Stimulated activated naive B cell treated with anti-CD40 and anti-IgM and Interleukin-4, amounts not matched to agents 10 μg/mL and 1 μg/mL and 100 μg/mL, for 72 hours (primary cell): ENCODE measurements around the gene EBF3.

Source experiments
- ATAC-seq, 2 donors: fragments of 150-1000 bp; cut with Tn5 transposase; replicated peaks; 2 replicates each; pipeline ENCODE4 v1.10.0; 2021; ENCODE audit warnings: moderate library complexity in 1 of 2
- DNase-seq: peaks from one replicate; pipeline ENCODE4 v3.0.0; 2021
- H3K27ac Mint-ChIP-seq: one replicate; pipeline ENCODE4 v1.8.0; 2022; ENCODE audit warnings: mild to moderate bottlenecking, mixed read lengths
- H3K27me3 Mint-ChIP-seq, 2 donors: one replicate each; pipeline ENCODE4 v1.8.0; 2022; ENCODE audit warnings: mixed read lengths in 2 of 2
- H3K36me3 Mint-ChIP-seq, 2 donors: one replicate each; pipeline ENCODE4 v1.8.0; 2022; ENCODE audit warnings: mixed read lengths in 2 of 2, mild to moderate bottlenecking in 1 of 2
- H3K4me1 Mint-ChIP-seq, 2 donors: one replicate each; pipeline ENCODE4 v1.8.0; 2022; ENCODE audit warnings: mixed read lengths in 2 of 2, mild to moderate bottlenecking in 1 of 2
- H3K4me3 Mint-ChIP-seq, 2 donors: one replicate each; pipeline ENCODE4 v1.8.0; 2022; ENCODE audit warnings: mild to moderate bottlenecking in 2 of 2, mixed read lengths in 2 of 2, moderate library complexity in 1 of 2
- H3K9me3 Mint-ChIP-seq, 2 donors: one replicate each; pipeline ENCODE4 v1.8.0; 2022; ENCODE audit warnings: mixed read lengths in 2 of 2, mild to moderate bottlenecking in 1 of 2

The EBF3 gene

DNA sequence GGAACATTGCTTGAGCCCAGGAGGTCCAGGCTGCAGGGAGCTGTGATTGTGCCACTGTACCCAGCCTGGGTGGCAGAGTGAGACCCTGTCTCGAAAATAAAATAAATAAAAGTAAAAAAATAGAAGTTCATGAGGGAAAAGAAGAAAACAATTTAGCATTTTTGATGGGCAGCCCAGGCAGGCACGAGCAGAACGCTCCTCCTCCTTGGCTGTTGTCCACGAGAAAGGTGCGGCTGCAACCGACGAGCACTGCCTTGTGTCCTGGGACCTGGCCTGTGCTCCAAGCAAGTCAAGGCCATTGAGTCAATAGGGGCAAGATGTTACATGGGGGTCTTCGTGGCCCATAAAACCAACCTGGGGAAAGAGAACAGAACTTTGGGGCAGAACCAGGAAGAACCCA, 25.6 kb downstream of the EBF3 start:
- ATAC-seq: no peak
- Mint-ChIP-seq H3K4me3 (no peak overlapping the region), H3K9me3 (no peaks in the 10 kb centered on the region), H3K36me3 (no peaks in the 10 kb centered on the region), H3K27ac (no peak overlapping the region), H3K4me1 (no peaks in the 10 kb centered on the region), H3K27me3 (peaks cover 13 to 26% of the 10 kb centered on the region in 2 donors)
- DNase-seq: no peak

DNA sequence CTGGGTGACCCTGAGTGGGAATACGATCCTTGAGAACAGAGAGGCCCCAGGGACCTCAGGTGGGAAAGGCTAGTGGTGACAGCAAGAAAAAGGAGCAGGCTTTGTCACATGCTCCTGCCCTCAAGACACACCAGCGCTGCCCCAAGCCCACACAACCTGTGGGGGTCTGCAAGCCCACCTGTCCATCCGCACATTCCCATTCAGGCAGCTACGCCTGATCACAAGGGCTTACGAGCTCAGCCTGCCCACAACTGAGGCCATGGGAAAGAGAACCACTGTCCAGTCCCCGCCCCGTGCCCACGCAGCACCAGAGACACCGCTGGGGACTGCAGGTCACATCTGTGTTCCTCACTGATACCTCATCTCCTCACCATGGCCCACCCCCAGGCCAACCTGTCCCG, 26.7 kb downstream of the EBF3 start:
- DNase-seq (no peak), ATAC-seq (no peak)
- Mint-ChIP-seq H3K4me1 (no peaks in the 10 kb centered on the region), H3K36me3 (no peaks in the 10 kb centered on the region), H3K27me3 (peaks cover 13 to 26% of the 10 kb centered on the region in 2 donors), H3K27ac (no peak overlapping the region), H3K4me3 (no peak overlapping the region), H3K9me3 (no peaks in the 10 kb centered on the region)

GRCh38 chr10:129936923-129937300, 27.2 kb downstream of the EBF3 start:
- Mint-ChIP-seq H3K4me1 (no peaks in the 10 kb centered on the region), H3K27ac (no peak overlapping the region), H3K9me3 (no peaks in the 10 kb centered on the region), H3K36me3 (no peaks in the 10 kb centered on the region), H3K4me3 (no peak overlapping the region), H3K27me3 (peaks cover 13 to 26% of the 10 kb centered on the region in 2 donors)
- ATAC-seq (no peak), DNase-seq (no peak)

- H3K9me3 Mint-ChIP-seq: no peaks in the 10 kb centered on the region
- no peak for DNase-seq
- ATAC-seq: no peak
- H3K27ac Mint-ChIP-seq: no peak overlapping the region
- H3K36me3 Mint-ChIP-seq: no peaks in the 10 kb centered on the region
- peaks cover 13 to 24% of the 10 kb centered on the region in 2 donors for H3K27me3 Mint-ChIP-seq
- no peak overlapping the region for H3K4me3 Mint-ChIP-seq
- H3K4me1 Mint-ChIP-seq: no peaks in the 10 kb centered on the region
Observed at GRCh38 chr10:129936266-129936922, 27.7 kb downstream of the EBF3 start.

DNA sequence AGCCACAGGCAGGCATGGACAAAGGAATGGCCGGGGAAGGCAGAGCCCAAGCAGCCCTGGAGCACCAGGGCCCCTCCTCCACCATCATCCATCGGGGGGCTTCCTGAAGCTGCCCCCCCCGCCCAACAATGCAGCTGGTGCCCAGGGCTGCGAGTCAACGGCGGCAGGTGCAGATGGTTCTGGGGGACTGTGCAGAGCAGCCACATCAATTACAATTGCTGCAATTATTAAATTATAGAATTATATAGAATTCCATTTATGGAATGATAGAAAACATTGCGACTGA, 28.3 kb downstream of the EBF3 start:
- no peak overlapping the region for H3K27ac Mint-ChIP-seq
- no peak overlapping the region for H3K4me3 Mint-ChIP-seq
- DNase-seq: no peak
- no peaks in the 10 kb centered on the region for H3K4me1 Mint-ChIP-seq
- H3K36me3 Mint-ChIP-seq: no peaks in the 10 kb centered on the region
- peaks cover 13 to 20% of the 10 kb centered on the region in 2 donors for H3K27me3 Mint-ChIP-seq
- H3K9me3 Mint-ChIP-seq: no peaks in the 10 kb centered on the region
- ATAC-seq: no peak

- Mint-ChIP-seq H3K27me3 (peaks cover 13 to 15% of the 10 kb centered on the region in 2 donors), H3K36me3 (no peaks in the 10 kb centered on the region), H3K27ac (no peak overlapping the region)
Observed at GRCh38 chr10:129935102-129935866, 28.8 kb downstream of the EBF3 start.

DNA sequence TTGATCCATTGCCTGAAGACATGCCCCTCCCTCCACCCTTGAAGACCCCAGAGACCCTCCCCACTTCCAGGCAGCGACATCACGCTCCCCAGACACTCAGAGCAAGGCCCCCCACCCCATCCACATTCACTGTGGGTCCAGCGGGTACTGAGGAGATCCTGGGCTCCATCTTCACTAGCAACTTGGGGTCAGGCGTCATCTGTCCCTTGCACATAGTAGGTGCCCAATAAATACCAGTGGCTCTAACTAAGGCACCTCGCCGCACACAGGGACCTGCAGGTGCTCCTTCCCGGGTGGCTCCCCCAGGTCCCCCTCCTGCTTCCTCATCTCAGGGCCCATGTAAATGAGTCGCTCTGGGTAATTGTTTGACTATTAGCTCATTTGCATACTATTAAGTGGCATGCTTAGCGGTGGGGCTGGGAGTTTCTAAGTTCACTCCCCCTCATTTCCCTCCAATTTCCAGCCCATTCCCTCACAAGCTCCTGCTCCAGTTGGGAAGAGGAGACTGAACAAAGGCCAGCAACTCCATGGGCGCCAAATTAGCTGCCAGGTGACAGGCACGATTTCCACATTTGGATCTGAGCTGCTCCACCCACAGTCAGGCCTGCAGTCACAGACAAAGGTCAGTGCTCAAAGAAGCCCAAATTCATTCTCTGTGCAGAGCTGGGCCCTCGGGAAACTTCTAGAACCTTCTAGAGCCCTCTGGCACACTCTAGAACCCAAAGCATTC, 29.7 kb downstream of the EBF3 start:
- H3K27me3 Mint-ChIP-seq: peaks cover 13 to 15% of the 10 kb centered on the region in 2 donors

More at GRCh38 chr10:129935102-129935866, 28.8 kb downstream of the EBF3 start:
- ATAC-seq (no peak), DNase-seq (no peak)
- Mint-ChIP-seq H3K4me3 (no peak overlapping the region), H3K9me3 (no peaks in the 10 kb centered on the region), H3K4me1 (no peaks in the 10 kb centered on the region)

DNA sequence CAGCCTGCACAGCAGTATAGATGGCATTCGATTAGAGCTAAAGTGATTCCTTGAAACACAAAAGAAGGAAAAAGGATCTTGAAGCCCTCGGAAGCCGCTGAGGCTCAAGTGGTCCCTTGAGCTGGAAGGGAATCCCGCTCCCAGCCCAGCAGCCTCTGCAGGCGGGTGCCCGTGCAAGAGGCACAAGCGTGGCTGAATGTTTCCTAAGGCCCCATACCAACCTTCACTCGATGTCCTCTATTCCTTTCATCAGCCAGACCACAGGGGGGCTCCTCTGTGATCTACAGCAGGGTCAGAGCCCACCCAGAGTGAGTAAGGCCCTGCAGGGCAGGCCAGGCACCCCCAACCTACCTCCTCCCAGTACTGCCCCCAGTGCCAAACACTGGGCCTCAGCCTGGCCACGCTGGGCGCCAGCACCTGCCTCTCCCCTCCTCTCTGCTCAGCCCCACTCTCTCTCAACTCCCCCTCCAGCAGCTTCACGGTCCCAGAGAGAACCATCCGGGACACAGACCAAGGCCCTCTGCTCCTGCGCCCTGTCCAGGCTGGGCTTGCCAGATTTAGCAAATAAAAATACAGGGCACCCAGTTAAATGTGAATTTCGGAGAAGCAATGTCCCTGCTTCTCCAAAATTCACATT, 30.5 kb downstream of the EBF3 start:
- Mint-ChIP-seq H3K27ac (no peak overlapping the region), H3K4me1 (no peaks in the 10 kb centered on the region), H3K4me3 (no peak overlapping the region), H3K9me3 (no peaks in the 10 kb centered on the region), H3K36me3 (no peaks in the 10 kb centered on the region), H3K27me3 (peaks cover 13 to 15% of the 10 kb centered on the region in 2 donors)
- DNase-seq (no peak), ATAC-seq (no peak)

More for the DNA sequence above, 29.7 kb downstream of the EBF3 start:
- DNase-seq (no peak), ATAC-seq (no peak)
- no peak overlapping the region for H3K4me3 Mint-ChIP-seq
- no peaks in the 10 kb centered on the region for H3K36me3 Mint-ChIP-seq
- H3K9me3 Mint-ChIP-seq: no peaks in the 10 kb centered on the region
- no peak overlapping the region for H3K27ac Mint-ChIP-seq
- no peaks in the 10 kb centered on the region for H3K4me1 Mint-ChIP-seq

DNA sequence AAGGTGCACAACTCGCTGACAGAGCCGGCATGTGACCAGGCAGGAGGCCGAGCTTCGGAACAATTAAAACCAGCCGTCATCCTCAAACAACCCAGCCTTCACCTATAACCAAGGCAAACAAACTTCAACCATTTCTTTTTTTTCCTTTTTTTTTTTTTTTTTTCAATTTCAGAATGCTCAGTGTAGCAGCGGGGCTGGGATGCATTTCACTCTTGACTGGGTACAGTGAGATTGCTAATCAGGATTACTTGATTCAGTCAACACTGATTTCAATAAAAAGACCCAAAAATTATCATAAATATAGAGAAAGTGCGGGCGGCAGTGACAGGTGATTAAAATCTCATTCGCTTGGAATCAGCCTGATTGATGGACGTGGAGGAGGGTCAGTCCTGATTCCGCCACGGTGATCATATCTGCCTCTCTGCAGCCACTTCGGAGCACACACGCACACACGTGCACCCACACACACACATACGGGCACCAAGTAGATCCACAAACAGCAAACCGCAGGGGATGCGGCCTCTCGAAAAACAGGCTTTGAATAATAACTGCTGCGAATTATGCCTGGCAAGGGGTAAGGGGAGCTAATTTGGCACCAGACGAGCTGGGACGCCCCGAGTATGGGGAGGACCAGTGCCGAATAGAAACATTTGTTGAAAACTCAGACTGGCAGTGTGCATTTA, 31.2 kb downstream of the EBF3 start:
- ATAC-seq (no peak), DNase-seq (no peak)
- Mint-ChIP-seq H3K4me3 (no peak overlapping the region), H3K4me1 (no peaks in the 10 kb centered on the region), H3K27ac (no peak overlapping the region), H3K36me3 (no peaks in the 10 kb centered on the region), H3K27me3 (peaks cover 13 to 15% of the 10 kb centered on the region in 2 donors), H3K9me3 (no peaks in the 10 kb centered on the region)

GRCh38 chr10:129932182-129932581, 31.9 kb downstream of the EBF3 start:
- no peak overlapping the region for H3K4me3 Mint-ChIP-seq
- no peaks in the 10 kb centered on the region for H3K4me1 Mint-ChIP-seq
- DNase-seq (no peak), ATAC-seq (no peak)
- no peaks in the 10 kb centered on the region for H3K36me3 Mint-ChIP-seq
- H3K9me3 Mint-ChIP-seq: no peaks in the 10 kb centered on the region
- no peak overlapping the region for H3K27ac Mint-ChIP-seq
- H3K27me3 Mint-ChIP-seq: peaks cover 8% of the 10 kb centered on the region in 2 donors

GRCh38 chr10:129929343-129930292, 34.5 kb downstream of the EBF3 start:
- Mint-ChIP-seq H3K36me3 (no peaks in the 10 kb centered on the region), H3K4me1 (no peaks in the 10 kb centered on the region), H3K4me3 (no peak overlapping the region), H3K27ac (no peak overlapping the region), H3K9me3 (no peaks in the 10 kb centered on the region), H3K27me3 (peaks cover 7 to 8% of the 10 kb centered on the region in 2 donors)
- ATAC-seq (no peak), DNase-seq (no peak)

- no peaks in the 10 kb centered on the region for H3K36me3 Mint-ChIP-seq
- DNase-seq (no peak), ATAC-seq (no peak)
- no peaks in the 10 kb centered on the region for H3K27me3 Mint-ChIP-seq
- no peaks in the 10 kb centered on the region for H3K9me3 Mint-ChIP-seq
- H3K4me3 Mint-ChIP-seq: no peak overlapping the region
- H3K4me1 Mint-ChIP-seq: no peaks in the 10 kb centered on the region
- H3K27ac Mint-ChIP-seq: no peak overlapping the region
Observed at GRCh38 chr10:129927351-129928120, 36.5 kb downstream of the EBF3 start.
